Inflammatory macrophage treated with lipopolysaccharide for 4 hours (primary cell): ENCODE results near the gene TECPR2.

Experiments
- DNase-seq: peaks from one replicate; pipeline ENCODE4 v3.0.0-alpha.2; 2020

TECPR2 gene

GRCh38 chr14:102333390-102333789 is 29.4 kb upstream of the TECPR2 start:
- DNase-seq, result peak; percentile 56

GRCh38 chr14:102333795-102334705 is 28.7 kb upstream of the TECPR2 start:
- DNase-seq, result peak; percentile 23

- no peak for DNase-seq
These were observed 27.6 kb upstream of the TECPR2 start for GRCh38 chr14:102335163-102335562.

GRCh38 chr14:102338724-102339123 is 24.0 kb upstream of the TECPR2 start:
- DNase-seq, result no peak

GRCh38 chr14:102341566-102341965 is 21.2 kb upstream of the TECPR2 start:
- DNase-seq, result no peak

GRCh38 chr14:102342238-102342637 is 20.5 kb upstream of the TECPR2 start:
- DNase-seq, result no peak

- DNase-seq, result no peak
These were observed 18.7 kb upstream of the TECPR2 start for GRCh38 chr14:102344084-102344483.

GRCh38 chr14:102344485-102344884 is 18.3 kb upstream of the TECPR2 start:
- DNase-seq, result no peak

GRCh38 chr14:102345232-102345631 is 17.5 kb upstream of the TECPR2 start:
- DNase-seq, result no peak

- DNase-seq, result no peak
These were observed 16.1 kb upstream of the TECPR2 start for GRCh38 chr14:102346645-102347044.

GRCh38 chr14:102348376-102348775 is 14.4 kb upstream of the TECPR2 start:
- DNase-seq, result no peak

- no peak for DNase-seq
These were observed 11.7 kb upstream of the TECPR2 start for GRCh38 chr14:102351023-102351422.

GRCh38 chr14:102351593-102351992 is 11.1 kb upstream of the TECPR2 start:
- peak; percentile 37 for DNase-seq

- DNase-seq, result no peak
These were observed 10.5 kb upstream of the TECPR2 start for GRCh38 chr14:102352213-102352612.

GRCh38 chr14:102353126-102353619 is 9.6 kb upstream of the TECPR2 start:
- DNase-seq, result no peak

- DNase-seq, result no peak
These were observed 6.5 kb upstream of the TECPR2 start for GRCh38 chr14:102356280-102356679.

GRCh38 chr14:102359341-102359740 is 3.4 kb upstream of the TECPR2 start:
- no peak for DNase-seq

- DNase-seq, result no peak
These were observed 2.4 kb upstream of the TECPR2 start for GRCh38 chr14:102360388-102360787.

- DNase-seq, result peak; percentile 88
These were observed 657 bp upstream of the TECPR2 start for GRCh38 chr14:102362084-102362483.

GRCh38 chr14:102363182-102363943 is 622 bp downstream of the TECPR2 start:
- DNase-seq, result peak; percentile 26

- DNase-seq, result peak; percentile 89
These were observed 7.6 kb downstream of the TECPR2 start for GRCh38 chr14:102370305-102370809.

GRCh38 chr14:102371361-102371760 is 8.6 kb downstream of the TECPR2 start:
- no peak for DNase-seq

GRCh38 chr14:102373110-102373509 is 10.4 kb downstream of the TECPR2 start:
- no peak for DNase-seq

GRCh38 chr14:102374264-102374663 is 11.5 kb downstream of the TECPR2 start:
- DNase-seq, result no peak
